GM23248 (cell line): ENCODE measurements around the gene FFAR3.

Experiments used
- EZH2 ChIP-seq: fragments of 200-600 bp; sonication (generic); IDR thresholded peaks from 2 replicates; pipeline ENCODE4 v1.6.1; 2018; ENCODE audit warnings: antibody characterized with exemption, mild to moderate bottlenecking; ENCODE audit not compliant: insufficient read depth, poor library complexity, severe bottlenecking
- EZH2phosphoT487 ChIP-seq: fragments of 200-600 bp; sonication (generic); IDR thresholded peaks from 2 replicates; pipeline ENCODE4 v1.6.1; 2018; ENCODE audit warnings: antibody characterized with exemption, moderate library complexity, mild to moderate bottlenecking, low read depth; ENCODE audit not compliant: insufficient read depth

DNA sequence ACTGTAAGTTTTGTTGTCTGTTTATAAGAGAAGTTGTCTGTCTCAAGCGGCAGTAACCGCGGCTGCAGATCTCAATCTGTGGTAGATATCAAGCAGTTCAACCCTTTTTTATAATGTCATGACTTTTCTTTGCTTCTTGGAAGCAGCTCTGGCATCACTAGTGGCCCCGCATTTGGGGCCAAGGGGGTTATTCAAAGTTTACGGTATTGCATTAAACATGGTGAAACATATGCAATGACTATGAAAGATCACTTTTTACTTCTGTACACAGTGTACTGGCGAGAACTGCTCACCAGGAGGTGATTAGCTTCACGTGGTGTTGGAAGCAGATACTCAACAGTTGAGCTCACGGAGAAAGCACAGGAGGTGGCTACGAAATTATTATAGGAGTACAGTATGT lies 4.6 kb upstream of the FFAR3 start:
- no peak for TF ChIP-seq EZH2phosphoT487
- TF ChIP-seq EZH2, result no peak
